Omental fat pad (tissue), 4 donors: Measurements from ENCODE around the gene PRR20E. TPM values are rescaled to one million over a fixed set of nuclear protein-coding genes. Genes with fewer than 3 reads are reported as not detected.
"Not testable (repeated sequence)": the region's sequence is repeated elsewhere in the genome, so short reads cannot be mapped to it uniquely, and the experiment has no call there.

Experiments
- ATAC-seq: fragments of 150-250 bp; one replicate; pipeline ENCODE4 v1.9.1; 2016; ENCODE audit warnings: mild to moderate bottlenecking, moderate library complexity; ENCODE audit not compliant: low FRiP score
- DNase-seq: peaks from one replicate; pipeline ENCODE4 v3.0.0-alpha.2; 2019; ENCODE audit warnings: low spot score
- total RNA-seq, 4 donors: library from RNA; depleted of rRNA; stranded (reverse); fragments of >200 nt; gene quantifications; one replicate each; pipeline ENCODE4 v1.1.0, GENCODE V29; 2016
- TF ChIP-seq, protein P1 (sequence below), 3 donors: fragments of 450-650 bp; IDR thresholded peaks; one replicate each; pipeline ENCODE4 v1.5.1; 2016 to 2017; ENCODE audit warnings: antibody characterized with exemption in 3 of 3, mild to moderate bottlenecking in 3 of 3, moderate library complexity in 2 of 3

Gene PRR20E
- total RNA-seq = not detected

DNA sequence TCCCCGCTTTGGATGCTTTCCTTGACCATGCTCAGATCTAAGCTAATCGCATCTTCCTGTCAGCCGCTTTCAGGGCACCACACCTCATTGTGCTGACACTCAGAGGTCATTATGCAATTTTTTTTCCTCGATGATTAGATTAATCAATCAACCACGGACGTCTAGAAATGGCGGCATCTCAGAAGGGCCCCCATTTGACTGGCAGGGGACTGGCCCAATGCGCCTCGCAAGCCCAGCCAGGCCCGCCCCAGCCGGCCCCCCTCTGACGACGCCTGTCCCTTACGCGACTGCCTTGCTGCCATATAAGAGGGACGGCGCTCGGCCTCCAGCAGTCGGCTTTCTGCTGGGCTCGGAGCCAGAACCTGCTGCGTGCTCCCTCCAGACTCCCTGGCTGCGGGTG lies at the start of gene PRR20E:
TSS of gene PRR20E (plus strand) at position 301 of the 400 bp plus-strand sequence. CDS start 387 bp downstream, outside the sequence.
- not testable (repeated sequence) for ATAC-seq, DNase-seq

GRCh38 chr13:57123681-57124080 lies 43.3 kb upstream of the PRR20E start:
- TF ChIP-seq, protein P1, sequence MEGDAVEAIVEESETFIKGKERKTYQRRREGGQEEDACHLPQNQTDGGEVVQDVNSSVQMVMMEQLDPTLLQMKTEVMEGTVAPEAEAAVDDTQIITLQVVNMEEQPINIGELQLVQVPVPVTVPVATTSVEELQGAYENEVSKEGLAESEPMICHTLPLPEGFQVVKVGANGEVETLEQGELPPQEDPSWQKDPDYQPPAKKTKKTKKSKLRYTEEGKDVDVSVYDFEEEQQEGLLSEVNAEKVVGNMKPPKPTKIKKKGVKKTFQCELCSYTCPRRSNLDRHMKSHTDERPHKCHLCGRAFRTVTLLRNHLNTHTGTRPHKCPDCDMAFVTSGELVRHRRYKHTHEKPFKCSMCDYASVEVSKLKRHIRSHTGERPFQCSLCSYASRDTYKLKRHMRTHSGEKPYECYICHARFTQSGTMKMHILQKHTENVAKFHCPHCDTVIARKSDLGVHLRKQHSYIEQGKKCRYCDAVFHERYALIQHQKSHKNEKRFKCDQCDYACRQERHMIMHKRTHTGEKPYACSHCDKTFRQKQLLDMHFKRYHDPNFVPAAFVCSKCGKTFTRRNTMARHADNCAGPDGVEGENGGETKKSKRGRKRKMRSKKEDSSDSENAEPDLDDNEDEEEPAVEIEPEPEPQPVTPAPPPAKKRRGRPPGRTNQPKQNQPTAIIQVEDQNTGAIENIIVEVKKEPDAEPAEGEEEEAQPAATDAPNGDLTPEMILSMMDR (IDR thresholded peaks at IDR 0.05) = no peak
- ATAC-seq = no peak
- DNase-seq = no peak

- TF ChIP-seq, protein P1 (IDR thresholded peaks at IDR 0.05) = no peak
- no peak for ATAC-seq
These were observed 38.1 kb upstream of the PRR20E start for GRCh38 chr13:57128909-57129308.

GRCh38 chr13:57136093-57136492 lies 30.9 kb upstream of the PRR20E start:
- ATAC-seq (no peak), DNase-seq (no peak)
- TF ChIP-seq, protein P1 (IDR thresholded peaks at IDR 0.05) = no peak

More at GRCh38 chr13:57128909-57129308, 38.1 kb upstream of the PRR20E start:
- no peak for DNase-seq

DNA sequence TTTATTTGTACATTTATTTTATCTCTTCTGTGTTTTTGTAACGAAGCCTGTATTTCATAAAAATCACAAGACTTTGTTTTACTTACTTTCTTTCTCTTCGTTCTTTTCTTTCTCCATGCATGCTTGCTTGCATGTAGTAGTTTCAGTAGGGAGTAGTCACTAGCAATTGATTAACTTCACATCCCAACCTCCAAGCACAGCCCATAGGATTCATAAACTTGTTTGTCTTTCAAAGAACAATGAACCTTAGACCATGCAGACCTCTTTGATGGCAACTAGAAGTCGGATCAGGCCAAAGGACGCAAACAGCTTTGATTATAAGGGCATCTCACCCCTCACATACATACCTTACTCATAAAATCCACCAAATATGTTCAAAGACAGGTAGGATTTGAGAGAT lies 29.4 kb upstream of the PRR20E start:
- ATAC-seq (no peak), DNase-seq (no peak)
- TF ChIP-seq, protein P1 (IDR thresholded peaks at IDR 0.05) = no peak

DNA sequence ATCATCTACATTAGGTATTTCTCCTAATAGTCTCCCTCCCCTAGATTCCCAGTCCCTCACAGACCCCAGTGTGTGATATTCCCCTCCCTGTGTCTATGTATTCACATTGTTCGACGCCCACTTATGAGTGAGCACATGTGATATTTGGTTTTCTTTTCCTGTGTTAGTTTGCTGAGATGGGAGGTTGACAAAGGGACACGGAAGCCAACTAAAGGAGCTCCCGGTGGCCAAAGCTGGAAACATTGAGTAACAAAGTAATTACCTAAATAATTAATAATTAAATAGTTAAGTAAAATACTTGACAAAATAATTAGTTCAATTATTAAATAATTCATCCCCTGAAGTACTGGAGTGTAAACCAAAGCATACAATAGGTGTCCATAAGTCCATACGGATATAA lies 28.0 kb upstream of the PRR20E start:
- DNase-seq (no peak), ATAC-seq (no peak)
- TF ChIP-seq, protein P1 (IDR thresholded peaks at IDR 0.05) = no peak

DNA sequence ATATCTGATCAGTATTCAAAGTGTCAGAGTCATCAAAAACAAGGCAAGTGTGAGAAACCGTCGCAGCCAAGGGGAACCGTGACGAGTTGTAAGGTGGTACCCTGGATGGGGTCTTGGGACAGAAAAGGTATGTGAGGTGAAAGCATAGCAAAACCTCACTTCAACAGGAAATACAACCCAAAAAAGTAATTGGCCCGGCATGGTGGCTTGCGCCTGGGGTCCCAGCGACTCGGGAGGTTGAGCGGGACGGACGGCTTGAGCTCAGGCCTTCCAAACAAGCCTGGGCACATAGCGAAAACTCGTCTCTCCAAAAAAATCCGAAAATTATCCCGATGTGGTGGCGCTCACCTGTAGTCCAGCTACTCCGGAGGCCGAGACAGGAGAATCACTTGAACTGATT lies 27.2 kb upstream of the PRR20E start:
- DNase-seq, ATAC-seq: not testable (repeated sequence)

- DNase-seq, ATAC-seq: not testable (repeated sequence)
These were observed 26.6 kb upstream of the PRR20E start, which contains the start of gene PRR20A for GRCh38 chr13:57140235-57140968. Gene PRR20A (plus strand): TSS chr13:57140918. CDS start chr13:57141305, 387 bp downstream.

DNA sequence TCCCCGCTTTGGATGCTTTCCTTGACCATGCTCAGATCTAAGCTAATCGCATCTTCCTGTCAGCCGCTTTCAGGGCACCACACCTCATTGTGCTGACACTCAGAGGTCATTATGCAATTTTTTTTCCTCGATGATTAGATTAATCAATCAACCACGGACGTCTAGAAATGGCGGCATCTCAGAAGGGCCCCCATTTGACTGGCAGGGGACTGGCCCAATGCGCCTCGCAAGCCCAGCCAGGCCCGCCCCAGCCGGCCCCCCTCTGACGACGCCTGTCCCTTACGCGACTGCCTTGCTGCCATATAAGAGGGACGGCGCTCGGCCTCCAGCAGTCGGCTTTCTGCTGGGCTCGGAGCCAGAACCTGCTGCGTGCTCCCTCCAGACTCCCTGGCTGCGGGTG lies 19.8 kb upstream of the PRR20E start, which contains the start of gene PRR20B:
TSS of gene PRR20B (plus strand) at position 301 of the 400 bp plus-strand sequence. CDS start 387 bp downstream, outside the sequence.
- ATAC-seq, DNase-seq: not testable (repeated sequence)

GRCh38 chr13:57148106-57148505 lies 18.9 kb upstream of the PRR20E start:
- ATAC-seq, DNase-seq: not testable (repeated sequence)

GRCh38 chr13:57153761-57154160 lies 13.2 kb upstream of the PRR20E start, which contains the start of gene PRR20C:
Gene PRR20C (plus strand): TSS chr13:57154061. CDS start chr13:57154448, 387 bp downstream.
- not testable (repeated sequence) for ATAC-seq, DNase-seq

DNA sequence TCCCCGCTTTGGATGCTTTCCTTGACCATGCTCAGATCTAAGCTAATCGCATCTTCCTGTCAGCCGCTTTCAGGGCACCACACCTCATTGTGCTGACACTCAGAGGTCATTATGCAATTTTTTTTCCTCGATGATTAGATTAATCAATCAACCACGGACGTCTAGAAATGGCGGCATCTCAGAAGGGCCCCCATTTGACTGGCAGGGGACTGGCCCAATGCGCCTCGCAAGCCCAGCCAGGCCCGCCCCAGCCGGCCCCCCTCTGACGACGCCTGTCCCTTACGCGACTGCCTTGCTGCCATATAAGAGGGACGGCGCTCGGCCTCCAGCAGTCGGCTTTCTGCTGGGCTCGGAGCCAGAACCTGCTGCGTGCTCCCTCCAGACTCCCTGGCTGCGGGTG lies 6.7 kb upstream of the PRR20E start, which contains the start of gene PRR20D:
TSS of gene PRR20D (plus strand) at position 301 of the 400 bp plus-strand sequence. CDS start 387 bp downstream, outside the sequence.
- not testable (repeated sequence) for DNase-seq, ATAC-seq
